Measurements from ENCODE around the gene ST6GALNAC5. TPM values are rescaled to one million over a fixed set of nuclear protein-coding genes. Genes with fewer than 3 reads are reported as not detected.
"Not testable (repeated sequence)": the region's sequence is repeated elsewhere in the genome, so short reads cannot be mapped to it uniquely, and the experiment has no call there.

ST6GALNAC5 gene
- total RNA-seq, 4 donors from 2014 or later: 0.16 TPM; not detected in 3

DNA sequence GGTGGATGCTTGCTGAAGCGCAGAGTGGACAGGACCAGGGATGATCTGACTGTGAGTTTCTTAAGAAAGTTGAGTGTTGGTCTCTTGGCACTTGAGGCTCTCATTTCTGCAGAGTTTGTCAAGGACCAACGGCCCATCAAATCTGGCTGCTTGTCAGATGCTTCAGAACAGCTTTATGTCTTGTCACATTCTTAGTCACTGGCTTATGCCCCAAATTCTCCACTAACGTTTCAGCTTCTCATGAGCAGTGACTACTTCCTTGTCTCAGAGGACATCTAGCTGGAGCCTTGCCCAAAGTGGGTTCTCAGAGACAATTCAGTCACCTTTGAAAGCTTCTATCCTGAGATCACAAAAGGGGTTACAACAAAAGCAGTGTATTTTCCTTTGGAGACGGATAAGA is 92.3 kb downstream of the ST6GALNAC5 start:
- intact Hi-C loops (cut with DNase I; ENCODE audit: low total_unique reads): no loop called here
- TF ChIP-seq POLR2A (IDR thresholded peaks at IDR 0.05) (no peak), CTCF (IDR thresholded peaks at IDR 0.05 in 4 of 5, conservative IDR thresholded peaks at IDR 0.05 in 1 of 5) (no peak)
- ATAC-seq: no peak
- Histone ChIP-seq H3K27me3 (no peaks in the 10 kb centered on the region), H3K36me3 (no peaks in the 10 kb centered on the region), H3K9me3 (no peaks in the 10 kb centered on the region), H3K4me3 (no peak overlapping the region), H3K4me1 (no peaks in the 10 kb centered on the region), H3K27ac (no peak overlapping the region)
- in situ Hi-C loops (cut with MboI; ENCODE audit: low sequenced_read_pairs in 4 of 4): no loop called here
- DNase-seq: no peak

- intact Hi-C loops (cut with DNase I; ENCODE audit: low total_unique reads): no loop called here
- in situ Hi-C loops (cut with MboI; ENCODE audit: low sequenced_read_pairs in 4 of 4): no loop called here
- no peaks in the 10 kb centered on the region for H3K4me1 ChIP-seq
- no peak for TF ChIP-seq CTCF (IDR thresholded peaks at IDR 0.05 in 4 of 5, conservative IDR thresholded peaks at IDR 0.05 in 1 of 5)
- no peak for TF ChIP-seq POLR2A (IDR thresholded peaks at IDR 0.05)
- DNase-seq (no peak), ATAC-seq (no peak)
- H3K27me3 ChIP-seq: no peaks in the 10 kb centered on the region
- no peak overlapping the region for H3K27ac ChIP-seq
- H3K9me3 ChIP-seq: no peaks in the 10 kb centered on the region
- no peaks in the 10 kb centered on the region for H3K36me3 ChIP-seq
- H3K4me3 ChIP-seq: no peak overlapping the region
Measured at GRCh38 chr1:76961181-76961819, 94.0 kb downstream of the ST6GALNAC5 start.

- ATAC-seq: no peak
- intact Hi-C loops (cut with DNase I; ENCODE audit: low total_unique reads) (no loop called here), in situ Hi-C loops (cut with MboI; ENCODE audit: low sequenced_read_pairs in 4 of 4) (no loop called here)
- Histone ChIP-seq H3K36me3 (no peaks in the 10 kb centered on the region), H3K27ac (no peak overlapping the region), H3K27me3 (no peaks in the 10 kb centered on the region), H3K4me3 (no peak overlapping the region), H3K4me1 (no peaks in the 10 kb centered on the region), H3K9me3 (no peaks in the 10 kb centered on the region)
- TF ChIP-seq POLR2A (IDR thresholded peaks at IDR 0.05): no peak
- TF ChIP-seq CTCF (IDR thresholded peaks at IDR 0.05 in 4 of 5, conservative IDR thresholded peaks at IDR 0.05 in 1 of 5): no peak
- no peak for DNase-seq
Measured at GRCh38 chr1:76961820-76962207, 94.5 kb downstream of the ST6GALNAC5 start.

DNA sequence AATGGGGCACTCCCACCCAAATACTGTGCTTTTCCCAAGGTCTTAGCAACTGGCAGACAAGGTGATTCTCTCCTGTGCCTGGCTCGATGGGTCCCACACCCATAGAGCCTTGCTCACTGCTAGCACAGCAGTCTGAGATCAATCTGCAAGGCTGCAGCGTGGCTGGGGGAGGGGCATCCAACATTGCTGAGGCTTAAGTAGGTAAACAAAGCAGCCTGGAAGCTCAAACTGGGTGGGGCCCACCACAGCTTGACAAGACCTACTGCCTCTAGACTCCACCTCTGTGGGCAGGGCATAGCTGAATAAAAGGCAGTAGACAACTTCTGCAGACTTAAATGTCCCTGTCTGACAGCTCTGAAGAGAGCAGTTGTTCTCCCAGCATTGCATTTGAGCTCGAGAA is 114.0 kb downstream of the ST6GALNAC5 start:
- H3K27me3 ChIP-seq; H3K36me3 ChIP-seq; ATAC-seq; H3K4me3 ChIP-seq; H3K9me3 ChIP-seq; H3K4me1 ChIP-seq; H3K27ac ChIP-seq; DNase-seq; intact Hi-C loops (cut with DNase I; ENCODE audit: low total_unique reads); in situ Hi-C loops (cut with MboI; ENCODE audit: low sequenced_read_pairs in 4 of 4): not testable (repeated sequence)

GRCh38 chr1:76989976-76990375 is 122.7 kb downstream of the ST6GALNAC5 start:
- in situ Hi-C loops (cut with MboI; ENCODE audit: low sequenced_read_pairs in 4 of 4): no loop called here
- Histone ChIP-seq H3K4me1 (no peaks in the 10 kb centered on the region), H3K36me3 (no peaks in the 10 kb centered on the region), H3K4me3 (no peak overlapping the region), H3K27me3 (no peaks in the 10 kb centered on the region), H3K9me3 (no peaks in the 10 kb centered on the region), H3K27ac (no peak overlapping the region)
- TF ChIP-seq POLR2A (IDR thresholded peaks at IDR 0.05) (no peak), CTCF (IDR thresholded peaks at IDR 0.05 in 4 of 5, conservative IDR thresholded peaks at IDR 0.05 in 1 of 5) (no peak)
- no peak for ATAC-seq
- intact Hi-C loops (cut with DNase I; ENCODE audit: low total_unique reads): no loop called here
- DNase-seq: no peak

All from gastrocnemius medialis (tissue), 4 donors.